Caco-2 (cell line): Measurements from ENCODE around the gene PBX1. TPM values are rescaled to one million over a fixed set of nuclear protein-coding genes. Genes with fewer than 3 reads are reported as not detected.

Source experiments
- BruUV-seq: library from RNA; stranded (reverse); fragments of 400-500 nt; replicated peaks from 2 replicates; lab custom pipeline; 2021; lab: Mats Ljungman, UMichigan
- CTCF ChIA-PET: fragments of 300-600 bp; sonication (Branson Sonifier 250); formaldehyde crosslinking; loops from one replicate; lab custom pipeline; 2022; ENCODE audit warnings: antibody characterized with exemption; lab: Charles Lee
- POLR2A ChIA-PET: fragments of 300-600 bp; sonication (Branson Sonifier 250); formaldehyde crosslinking; loops from one replicate; lab custom pipeline; 2022; ENCODE audit warnings: antibody characterized with exemption; lab: Charles Lee
- DNase-seq, 2 experiments: peaks; one replicate each; pipeline versions ENCODE4 v3.0.0 to v3.0.0-alpha.2; 2020 to 2022
- H3K27me3 ChIP-seq: replicated peaks from 2 replicates; pipeline ENCODE4 v1.6.0; 2011; ENCODE audit warnings: low read length; ENCODE audit not compliant: control insufficient read depth, insufficient read depth
- H3K36me3 ChIP-seq: 2 replicates; pipeline ENCODE4 v1.5.1; 2011; ENCODE audit warnings: low read length; ENCODE audit not compliant: control insufficient read depth, insufficient read depth
- H3K4me1 ChIP-seq: fragments of 250-450 bp; sonication (Bioruptor Pico); 2 replicates; pipeline ENCODE4 v1.5.1; 2020; ENCODE audit warnings: mild to moderate bottlenecking
- H3K4me3 ChIP-seq: 2 replicates; pipeline ENCODE4 v1.5.1; 2011; ENCODE audit warnings: low read depth, mild to moderate bottlenecking, control low read depth, low read length
- H3K9me3 ChIP-seq: fragments of 250-450 bp; sonication (Bioruptor Pico); 2 replicates; pipeline ENCODE4 v1.5.1; 2020; ENCODE audit warnings: mild to moderate bottlenecking, moderate library complexity
- H3K27ac Mint-ChIP-seq: one replicate; pipeline ENCODE4 v1.8.0; 2022; ENCODE audit warnings: mixed read lengths; ENCODE audit not compliant: unreplicated experiment
- H3K27me3 Mint-ChIP-seq: one replicate; pipeline ENCODE4 v1.8.0; 2022; ENCODE audit warnings: mixed read lengths; ENCODE audit not compliant: insufficient read depth, unreplicated experiment
- H3K36me3 Mint-ChIP-seq: one replicate; pipeline ENCODE4 v1.8.0; 2022; ENCODE audit warnings: mild to moderate bottlenecking, mixed read lengths; ENCODE audit not compliant: insufficient read depth, unreplicated experiment
- H3K4me1 Mint-ChIP-seq: one replicate; pipeline ENCODE4 v1.8.0; 2022; ENCODE audit warnings: low read depth, mixed read lengths; ENCODE audit not compliant: unreplicated experiment
- H3K4me3 Mint-ChIP-seq: one replicate; pipeline ENCODE4 v1.8.0; 2022; ENCODE audit warnings: mild to moderate bottlenecking, moderate library complexity, mixed read lengths; ENCODE audit not compliant: unreplicated experiment
- H3K9me3 Mint-ChIP-seq: one replicate; pipeline ENCODE4 v1.8.0; 2022; ENCODE audit warnings: mixed read lengths; ENCODE audit not compliant: unreplicated experiment
- intact Hi-C: fragments of 100-400 bp; cut with micrococcal nuclease; formaldehyde crosslinking; loops from one replicate; pipeline ENCODE4 v1.10.0; 2022; ENCODE audit not compliant: unreplicated experiment
- total RNA-seq: library from RNA; stranded (reverse); gene quantifications from 2 replicates; pipeline ENCODE4 v1.2.3, GENCODE V29; 2022
- TF ChIP-seq, protein P1 (sequence below), 2 experiments: fragments of 200-600 bp in 1 of 2; IDR thresholded peaks; 1 replicate in 1 of 2; 2 replicates in 1 of 2; pipeline versions ENCODE4 v1.5.1 to v1.8.0; 2011 to 2022; ENCODE audit warnings: antibody characterized with exemption in 1 of 2, control low read depth in 1 of 2, inconsistent platforms in 1 of 2, low read depth in 1 of 2, low read length in 1 of 2, mild to moderate bottlenecking in 1 of 2, moderate library complexity in 1 of 2; ENCODE audit not compliant: insufficient read depth in 1 of 2, severe bottlenecking in 1 of 2, unreplicated experiment in 1 of 2

The PBX1 gene
- total RNA-seq, 1 experiment from 2014 or later, result 103 TPM

- Histone ChIP-seq H3K9me3 (no peaks in the 10 kb centered on the region), H3K36me3 (no peaks in the 10 kb centered on the region), H3K27me3 (no peaks in the 10 kb centered on the region), H3K4me1 (peaks cover 84% of the 10 kb centered on the region), H3K4me3 (peak overlapping the region; percentile 13; the same call in 1 of the 2 replicates)
- Mint-ChIP-seq H3K27ac (peak overlapping the region; percentile 99), H3K36me3 (peaks cover 36% of the 10 kb centered on the region), H3K4me1 (peaks cover 50% of the 10 kb centered on the region), H3K9me3 (peaks cover 8% of the 10 kb centered on the region), H3K4me3 (peak overlapping the region; percentile 63), H3K27me3 (no peaks in the 10 kb centered on the region)
- POLR2A ChIA-PET, result interaction anchor here (0.5 to 1.8 kb wide), 6 partner anchors 11 to 198 kb away, joined by 3 to 16 read pairs (median 6); partner anchors contain the start of gene PBX1
- BruUV-seq, result no TSS peak
- intact Hi-C loops, result loop anchor here (1.0 to 5.0 kb wide), 9 partner anchors 12 to 143 kb away; partner anchors contain the start of gene PBX1
- TF ChIP-seq, protein P1, sequence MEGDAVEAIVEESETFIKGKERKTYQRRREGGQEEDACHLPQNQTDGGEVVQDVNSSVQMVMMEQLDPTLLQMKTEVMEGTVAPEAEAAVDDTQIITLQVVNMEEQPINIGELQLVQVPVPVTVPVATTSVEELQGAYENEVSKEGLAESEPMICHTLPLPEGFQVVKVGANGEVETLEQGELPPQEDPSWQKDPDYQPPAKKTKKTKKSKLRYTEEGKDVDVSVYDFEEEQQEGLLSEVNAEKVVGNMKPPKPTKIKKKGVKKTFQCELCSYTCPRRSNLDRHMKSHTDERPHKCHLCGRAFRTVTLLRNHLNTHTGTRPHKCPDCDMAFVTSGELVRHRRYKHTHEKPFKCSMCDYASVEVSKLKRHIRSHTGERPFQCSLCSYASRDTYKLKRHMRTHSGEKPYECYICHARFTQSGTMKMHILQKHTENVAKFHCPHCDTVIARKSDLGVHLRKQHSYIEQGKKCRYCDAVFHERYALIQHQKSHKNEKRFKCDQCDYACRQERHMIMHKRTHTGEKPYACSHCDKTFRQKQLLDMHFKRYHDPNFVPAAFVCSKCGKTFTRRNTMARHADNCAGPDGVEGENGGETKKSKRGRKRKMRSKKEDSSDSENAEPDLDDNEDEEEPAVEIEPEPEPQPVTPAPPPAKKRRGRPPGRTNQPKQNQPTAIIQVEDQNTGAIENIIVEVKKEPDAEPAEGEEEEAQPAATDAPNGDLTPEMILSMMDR (IDR thresholded peaks at IDR 0.05; ENCODE audit: insufficient read depth in 1 of 2, low read depth in 1 of 2, low read length in 1 of 2, severe bottlenecking in 1 of 2, unreplicated experiment in 1 of 2), result no peak
- DNase-seq, result peak; percentile 88
- CTCF ChIA-PET, result interaction anchor here (0.6 to 1.7 kb wide), 11 partner anchors 13 to 1218 kb away, joined by 3 to 9 read pairs (median 3); no protein-coding TSS in a partner anchor
Measured at GRCh38 chr1:164659621-164660411, 100.8 kb downstream of the PBX1 start.

- POLR2A ChIA-PET, result interaction anchor here (1.1 to 1.8 kb wide), 5 partner anchors 12 to 101 kb away, joined by 3 to 16 read pairs (median 8); partner anchors contain the start of gene PBX1
- peaks cover 82% of the 10 kb centered on the region for H3K4me1 ChIP-seq
- no TSS peak for BruUV-seq
- peak overlapping the region; percentile 63 for H3K4me3 Mint-ChIP-seq
- peaks cover 48% of the 10 kb centered on the region for H3K4me1 Mint-ChIP-seq
- H3K9me3 ChIP-seq, result no peaks in the 10 kb centered on the region
- TF ChIP-seq, protein P1 (IDR thresholded peaks at IDR 0.05; ENCODE audit: insufficient read depth in 1 of 2, low read depth in 1 of 2, low read length in 1 of 2, severe bottlenecking in 1 of 2, unreplicated experiment in 1 of 2), result no peak
- no peak for DNase-seq
- peaks cover 34% of the 10 kb centered on the region for H3K36me3 Mint-ChIP-seq
- no peaks in the 10 kb centered on the region for H3K36me3 ChIP-seq
- no peaks in the 10 kb centered on the region for H3K27me3 ChIP-seq
- H3K4me3 ChIP-seq, result no peak overlapping the region
- H3K27me3 Mint-ChIP-seq, result no peaks in the 10 kb centered on the region
- CTCF ChIA-PET, result interaction anchor here (0.6 to 1.7 kb wide), 7 partner anchors 13 to 1218 kb away, joined by 3 to 9 read pairs (median 4); no protein-coding TSS in a partner anchor
- peak overlapping the region; percentile 99 for H3K27ac Mint-ChIP-seq
- intact Hi-C loops, result loop anchor here (1.0 to 5.0 kb wide), 8 partner anchors 12 to 143 kb away; partner anchors contain the start of gene PBX1
- H3K9me3 Mint-ChIP-seq, result peaks cover 9% of the 10 kb centered on the region
Measured at GRCh38 chr1:164660412-164660772, 101.4 kb downstream of the PBX1 start.

GRCh38 chr1:164660775-164661174 is 101.8 kb downstream of the PBX1 start:
- peaks cover 9% of the 10 kb centered on the region for H3K9me3 Mint-ChIP-seq
- no peak overlapping the region for H3K4me3 ChIP-seq
- no peak for DNase-seq
- peak overlapping the region; percentile 99 for H3K27ac Mint-ChIP-seq
- peaks cover 30% of the 10 kb centered on the region for H3K36me3 Mint-ChIP-seq
- no peaks in the 10 kb centered on the region for H3K27me3 Mint-ChIP-seq
- BruUV-seq, result TSS peak; percentile 71
- H3K27me3 ChIP-seq, result no peaks in the 10 kb centered on the region
- ChIA-PET CTCF (interaction anchor here (0.6 to 1.7 kb wide), 7 partner anchors 12 to 1217 kb away, joined by 3 to 9 read pairs (median 3); no protein-coding TSS in a partner anchor), POLR2A (interaction anchor here (1.4 to 1.8 kb wide), 4 partner anchors 12 to 102 kb away, joined by 3 to 16 read pairs (median 10); partner anchors contain the start of gene PBX1)
- peaks cover 78% of the 10 kb centered on the region for H3K4me1 ChIP-seq
- intact Hi-C loops, result loop anchor here (1.0 to 5.0 kb wide), 8 partner anchors 12 to 143 kb away; partner anchors contain the start of gene PBX1
- H3K9me3 ChIP-seq, result no peaks in the 10 kb centered on the region
- TF ChIP-seq, protein P1 (IDR thresholded peaks at IDR 0.05; ENCODE audit: insufficient read depth in 1 of 2, low read depth in 1 of 2, low read length in 1 of 2, severe bottlenecking in 1 of 2, unreplicated experiment in 1 of 2), result no peak
- H3K4me1 Mint-ChIP-seq, result peaks cover 44% of the 10 kb centered on the region
- peak overlapping the region; percentile 63 for H3K4me3 Mint-ChIP-seq
- no peaks in the 10 kb centered on the region for H3K36me3 ChIP-seq
